ENCODE results near the gene AKAP7.

AKAP7 gene

GRCh38 chr6:131103901-131104300, 31.4 kb upstream of the AKAP7 start:
- no peaks in the 10 kb centered on the region for H3K9me2 ChIP-seq (replicated peaks; ENCODE audit: insufficient read depth, low read length)
- no peaks in the 10 kb centered on the region for H3K9me3 ChIP-seq (ENCODE audit: insufficient read depth, low read length)
- H3K36me3 ChIP-seq (ENCODE audit: low read length) = no peaks in the 10 kb centered on the region
- no peak overlapping the region for H3K27ac ChIP-seq (ENCODE audit: low read depth, low read length)
- H2AFZ ChIP-seq (ENCODE audit: low read depth, low read length, severe bottlenecking) = no peak overlapping the region
- no peaks in the 10 kb centered on the region for H4K20me1 ChIP-seq (ENCODE audit: low read depth, low read length)
- no peak overlapping the region for H3K4me2 ChIP-seq (ENCODE audit: low read depth, low read length, poor library complexity, severe bottlenecking)
- no peak overlapping the region for H3K4me3 ChIP-seq (ENCODE audit: insufficient read depth, low read length, poor library complexity, severe bottlenecking)
- H3F3A ChIP-seq (ENCODE audit: insufficient read depth) = no peaks in the 10 kb centered on the region
- no peak for TF ChIP-seq CTCF (IDR thresholded peaks at IDR 0.05; ENCODE audit: insufficient read depth, low read length, poor library complexity, severe bottlenecking)
- no peak for TF ChIP-seq EZH2phosphoT487 (conservative IDR thresholded peaks at IDR 0.05; ENCODE audit: low read length)
- no peaks in the 10 kb centered on the region for H3K27me3 ChIP-seq (ENCODE audit: low read length)
- H3K9ac ChIP-seq (ENCODE audit: low read length) = no peak overlapping the region
- H3K79me2 ChIP-seq (ENCODE audit: insufficient read depth, low read length) = no peaks in the 10 kb centered on the region

GRCh38 chr6:131107151-131107550, 28.1 kb upstream of the AKAP7 start:
- Histone ChIP-seq H4K20me1 (ENCODE audit: low read depth, low read length) (no peaks in the 10 kb centered on the region), H3K4me3 (ENCODE audit: insufficient read depth, low read length, poor library complexity, severe bottlenecking) (no peak overlapping the region), H3K27me3 (ENCODE audit: low read length) (no peaks in the 10 kb centered on the region), H2AFZ (ENCODE audit: low read depth, low read length, severe bottlenecking) (no peak overlapping the region), H3K9ac (ENCODE audit: low read length) (no peak overlapping the region), H3F3A (ENCODE audit: insufficient read depth) (no peaks in the 10 kb centered on the region), H3K79me2 (ENCODE audit: insufficient read depth, low read length) (no peaks in the 10 kb centered on the region), H3K9me2 (replicated peaks; ENCODE audit: insufficient read depth, low read length) (no peaks in the 10 kb centered on the region), H3K4me2 (ENCODE audit: low read depth, low read length, poor library complexity, severe bottlenecking) (no peak overlapping the region), H3K27ac (ENCODE audit: low read depth, low read length) (no peak overlapping the region), H3K9me3 (ENCODE audit: insufficient read depth, low read length) (no peaks in the 10 kb centered on the region), H3K36me3 (ENCODE audit: low read length) (no peaks in the 10 kb centered on the region)
- TF ChIP-seq CTCF (IDR thresholded peaks at IDR 0.05; ENCODE audit: insufficient read depth, low read length, poor library complexity, severe bottlenecking) (no peak), EZH2phosphoT487 (conservative IDR thresholded peaks at IDR 0.05; ENCODE audit: low read length) (no peak)

GRCh38 chr6:131112249-131112648, 23.0 kb upstream of the AKAP7 start:
- Histone ChIP-seq H3K4me2 (ENCODE audit: low read depth, low read length, poor library complexity, severe bottlenecking) (no peak overlapping the region), H3K9me3 (ENCODE audit: insufficient read depth, low read length) (no peaks in the 10 kb centered on the region), H2AFZ (ENCODE audit: low read depth, low read length, severe bottlenecking) (no peak overlapping the region), H3K4me3 (ENCODE audit: insufficient read depth, low read length, poor library complexity, severe bottlenecking) (no peak overlapping the region), H4K20me1 (ENCODE audit: low read depth, low read length) (no peaks in the 10 kb centered on the region), H3K36me3 (ENCODE audit: low read length) (no peaks in the 10 kb centered on the region), H3F3A (ENCODE audit: insufficient read depth) (no peaks in the 10 kb centered on the region), H3K9me2 (replicated peaks; ENCODE audit: insufficient read depth, low read length) (no peaks in the 10 kb centered on the region), H3K27me3 (ENCODE audit: low read length) (no peaks in the 10 kb centered on the region), H3K9ac (ENCODE audit: low read length) (no peak overlapping the region), H3K79me2 (ENCODE audit: insufficient read depth, low read length) (no peaks in the 10 kb centered on the region), H3K27ac (ENCODE audit: low read depth, low read length) (no peak overlapping the region)
- TF ChIP-seq EZH2phosphoT487 (conservative IDR thresholded peaks at IDR 0.05; ENCODE audit: low read length) (no peak), CTCF (IDR thresholded peaks at IDR 0.05; ENCODE audit: insufficient read depth, low read length, poor library complexity, severe bottlenecking) (no peak)

Data from SU-DHL-6 (cell line).